Activated CD4-positive, alpha-beta T cell treated with anti-CD3 and anti-CD28 coated beads, Interleukin-2, amount 10 ng/mL, durations not matched to agents 24 days and 14 days (primary cell): ENCODE data around the gene SNAP47. TPM values are rescaled to one million over a fixed set of nuclear protein-coding genes. Genes with fewer than 3 reads are reported as not detected.
A peak's percentile ranks its signal among the peaks of the same experiment; 100 is the strongest.

Experiments
- DNase-seq: peaks from one replicate; pipeline ENCODE4 v3.0.0; 2022
- H3K27ac Mint-ChIP-seq: one replicate; pipeline ENCODE4 v1.8.0; 2022; ENCODE audit warnings: mild to moderate bottlenecking, mixed read lengths
- H3K27me3 Mint-ChIP-seq: one replicate; pipeline ENCODE4 v1.8.0; 2022; ENCODE audit warnings: mixed read lengths
- H3K36me3 Mint-ChIP-seq: one replicate; pipeline ENCODE4 v1.8.0; 2022; ENCODE audit warnings: low read depth, mild to moderate bottlenecking, mixed read lengths
- H3K4me1 Mint-ChIP-seq: one replicate; pipeline ENCODE4 v1.8.0; 2021; ENCODE audit warnings: mixed read lengths
- H3K4me3 Mint-ChIP-seq: one replicate; pipeline ENCODE4 v1.8.0; 2022; ENCODE audit warnings: mild to moderate bottlenecking, moderate library complexity, mixed read lengths
- H3K9me3 Mint-ChIP-seq: one replicate; pipeline ENCODE4 v1.8.0; 2021; ENCODE audit warnings: mixed read lengths
- intact Hi-C: fragments of 100-400 bp; cut with micrococcal nuclease; formaldehyde crosslinking; loops from one replicate; pipeline ENCODE4 v1.15.1; 2023
- total RNA-seq: library from RNA; stranded (reverse); gene quantifications from 2 replicates; pipeline ENCODE4 v1.2.3, GENCODE V29; 2022

Gene SNAP47
- total RNA-seq, 1 donor from 2014 or later: 30.9 TPM

DNA sequence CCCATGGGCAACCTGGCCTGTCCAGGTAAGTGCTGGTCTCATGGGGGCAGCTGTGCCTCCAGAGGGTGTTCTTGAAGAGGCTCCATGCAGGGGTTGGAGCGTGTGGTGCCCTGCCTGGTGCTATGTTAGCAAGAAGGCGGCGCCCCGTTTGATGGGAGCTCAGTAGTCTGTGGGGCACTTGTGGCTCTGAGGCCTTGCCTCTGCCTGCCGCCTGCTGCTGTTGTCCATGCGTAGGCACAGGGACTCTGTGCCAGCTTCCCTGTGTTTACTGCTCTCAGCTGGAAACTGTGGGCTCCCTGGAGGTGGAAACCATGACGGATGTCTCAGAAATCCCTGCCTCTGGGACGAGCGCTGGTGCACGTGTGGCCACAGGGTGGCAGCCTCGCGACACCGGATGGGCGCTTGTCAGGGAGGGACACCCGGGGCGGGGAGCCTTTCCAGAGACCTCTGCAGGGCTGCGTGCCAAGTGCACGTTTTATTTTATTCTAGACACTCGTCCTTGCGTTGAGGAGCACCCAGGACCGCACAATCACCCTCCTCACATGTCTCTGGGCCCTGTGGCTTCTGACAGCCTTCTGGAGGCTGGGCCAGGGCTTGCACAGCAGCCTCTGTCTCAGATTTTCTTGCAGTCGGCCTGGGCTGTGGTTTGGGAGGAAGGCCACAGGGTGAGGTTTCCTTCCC lies 27.1 kb downstream of the SNAP47 start:
- no peaks in the 10 kb centered on the region for H3K27me3 Mint-ChIP-seq
- intact Hi-C loops: loop anchor here (1.0 to 10.0 kb wide), 8 partner anchors 26 to 402 kb away; partner anchors contain the start of genes C1orf35, IBA57, JMJD4 and MRPL55
- peak overlapping the region; percentile 71 for H3K27ac Mint-ChIP-seq
- H3K4me1 Mint-ChIP-seq: peaks cover 81% of the 10 kb centered on the region
- peak; percentile 96 for DNase-seq
- H3K9me3 Mint-ChIP-seq: no peaks in the 10 kb centered on the region
- peaks cover 61% of the 10 kb centered on the region for H3K36me3 Mint-ChIP-seq
- peak overlapping the region; percentile 62 for H3K4me3 Mint-ChIP-seq

DNA sequence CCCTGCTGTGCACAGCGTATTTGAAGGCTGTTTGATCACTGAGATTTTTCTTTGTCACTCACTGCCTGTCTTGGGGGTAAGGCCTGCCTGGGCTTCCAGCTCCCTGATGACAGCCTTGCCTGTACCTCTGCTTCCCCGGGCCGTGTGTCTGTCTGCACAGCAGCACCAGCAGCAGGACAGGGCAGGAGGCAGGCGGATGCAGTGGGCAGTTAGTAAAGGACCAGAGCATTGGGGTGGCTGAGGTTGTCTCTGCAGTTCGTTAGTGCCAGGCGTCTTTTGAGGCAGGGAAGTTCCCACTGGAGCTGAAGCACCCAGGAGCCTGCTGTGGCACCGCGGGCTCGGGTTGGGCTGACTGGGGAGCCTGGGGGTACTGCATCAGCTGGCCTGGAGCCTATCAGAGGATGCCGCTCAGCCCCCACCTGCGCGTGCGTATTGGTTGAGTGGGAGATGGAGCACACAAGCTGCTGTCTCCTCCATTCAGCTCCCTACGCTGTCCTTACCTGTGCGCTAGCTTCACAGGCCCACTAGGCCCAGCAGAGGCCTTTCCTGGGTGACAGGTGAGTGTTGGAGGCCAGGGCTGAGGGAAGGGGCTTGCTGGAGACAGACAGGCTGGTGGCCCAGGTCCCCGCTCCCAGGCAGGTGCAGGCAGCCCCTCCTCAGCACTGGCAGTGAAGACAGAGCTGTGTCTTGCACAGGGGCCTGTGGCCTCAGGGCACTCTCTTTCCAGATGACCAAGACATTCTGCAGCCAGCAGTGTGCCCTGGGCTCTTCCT lies 28.2 kb downstream of the SNAP47 start:
- Mint-ChIP-seq H3K4me3 (peak overlapping the region; percentile 62), H3K36me3 (peaks cover 61% of the 10 kb centered on the region), H3K4me1 (peaks cover 79% of the 10 kb centered on the region), H3K27me3 (no peaks in the 10 kb centered on the region), H3K9me3 (no peaks in the 10 kb centered on the region), H3K27ac (no peak overlapping the region)
- intact Hi-C loops: loop anchor here (2.0 to 10.0 kb wide), 5 partner anchors 25 to 401 kb away; partner anchors contain the start of genes C1orf35, IBA57, JMJD4 and MRPL55
- peak; percentile 65 for DNase-seq

DNA sequence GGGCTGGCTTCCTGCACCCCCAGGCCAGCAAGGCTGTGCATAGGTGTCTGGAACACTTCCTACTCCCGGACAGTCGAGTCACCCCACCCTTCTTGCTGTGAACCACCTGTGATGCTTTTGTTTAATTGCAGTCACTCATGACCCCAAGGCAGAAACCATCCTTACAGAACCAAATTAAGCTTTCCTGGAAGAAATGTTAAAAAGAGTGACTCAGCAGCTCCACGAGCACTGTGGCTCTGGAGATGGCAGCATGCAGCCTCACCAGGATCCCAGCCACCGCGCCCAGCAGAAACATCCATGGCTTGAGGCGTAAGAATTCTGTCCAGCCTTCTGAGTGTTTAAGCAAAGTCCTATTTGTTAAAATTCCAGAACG lies 28.8 kb downstream of the SNAP47 start:
- H3K4me1 Mint-ChIP-seq: peaks cover 77% of the 10 kb centered on the region
- peak overlapping the region; percentile 40 for H3K4me3 Mint-ChIP-seq
- H3K27me3 Mint-ChIP-seq: no peaks in the 10 kb centered on the region
- intact Hi-C loops: loop anchor here (10.0 kb wide), 3 partner anchors 121 to 401 kb away; partner anchors contain the start of genes C1orf35, IBA57 and MRPL55
- peaks cover 61% of the 10 kb centered on the region for H3K36me3 Mint-ChIP-seq
- no peaks in the 10 kb centered on the region for H3K9me3 Mint-ChIP-seq
- no peak overlapping the region for H3K27ac Mint-ChIP-seq
- DNase-seq: no peak

DNA sequence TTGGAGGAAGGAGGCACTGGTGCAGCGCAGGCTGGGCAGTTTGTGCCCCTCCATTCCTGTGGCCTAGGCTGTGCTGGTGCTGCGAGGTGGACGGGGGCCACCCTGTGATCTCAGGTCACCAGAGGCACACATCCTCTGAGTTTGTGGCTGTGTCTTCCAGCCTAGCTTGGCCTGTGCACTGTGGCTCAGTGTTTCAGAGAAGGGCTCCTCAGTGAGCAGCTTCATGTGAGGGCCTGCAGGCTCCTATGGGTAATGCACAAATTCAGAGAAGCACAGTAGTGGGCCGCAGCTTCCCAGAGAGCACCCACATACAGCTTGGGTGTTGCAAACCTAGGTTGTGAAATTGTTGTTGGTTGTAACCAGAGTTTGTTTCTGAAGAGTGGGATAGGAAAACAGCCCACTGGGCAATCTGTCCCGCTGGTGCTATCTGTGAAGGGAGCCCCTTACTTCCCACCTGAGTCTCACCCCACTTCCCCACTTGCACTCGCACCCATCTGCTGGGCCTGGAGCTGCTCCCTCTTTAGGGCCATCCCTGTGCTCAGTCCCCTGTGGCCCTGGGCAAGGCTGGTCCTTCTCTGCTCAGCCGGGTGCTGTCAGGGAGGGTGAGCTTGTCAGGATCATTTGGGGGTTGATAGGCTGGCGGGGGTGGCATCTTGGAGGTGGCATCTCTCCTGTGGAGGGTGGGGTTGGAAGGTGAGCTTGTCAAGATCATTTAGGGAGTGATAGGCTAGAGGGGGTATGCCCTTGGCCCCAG lies 30.2 kb downstream of the SNAP47 start:
- Mint-ChIP-seq H3K27ac (peak overlapping the region; percentile 11), H3K27me3 (no peaks in the 10 kb centered on the region), H3K36me3 (peaks cover 47% of the 10 kb centered on the region), H3K4me3 (peak overlapping the region; percentile 61), H3K4me1 (peaks cover 68% of the 10 kb centered on the region), H3K9me3 (no peaks in the 10 kb centered on the region)
- no peak for DNase-seq
- intact Hi-C loops: loop anchor here (10.0 kb wide), 3 partner anchors 119 to 399 kb away; partner anchors contain the start of genes C1orf35, IBA57 and MRPL55

DNA sequence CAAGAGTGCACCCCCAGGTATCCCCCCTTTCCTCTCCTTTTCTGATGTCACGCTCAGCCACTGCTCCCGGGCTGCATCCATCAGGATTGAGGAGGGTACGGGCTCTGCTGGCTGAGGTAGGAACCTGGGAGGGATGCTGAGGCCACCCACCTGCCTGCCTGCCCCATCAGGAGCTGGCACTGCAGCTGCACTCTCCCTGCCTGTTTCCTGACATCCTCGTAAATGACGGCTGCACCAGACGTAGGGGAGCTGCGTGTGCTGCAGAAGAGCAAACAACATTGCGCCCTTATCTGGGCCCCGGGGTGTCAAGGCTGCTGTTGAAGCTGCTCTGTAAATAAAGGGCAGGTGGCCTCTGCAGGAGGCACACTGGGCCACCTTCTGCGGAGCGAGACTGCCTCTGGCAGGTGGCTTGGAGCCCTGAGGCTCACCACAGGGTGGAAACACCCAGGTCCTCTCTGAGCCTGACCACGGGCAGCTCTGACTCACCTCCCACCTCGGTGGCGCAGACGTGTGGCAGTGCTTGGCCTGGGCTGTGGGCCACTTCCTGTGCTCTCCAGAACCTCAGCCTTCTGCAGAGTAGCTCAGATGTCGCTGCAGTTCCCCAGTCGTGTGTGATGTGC lies 30.9 kb downstream of the SNAP47 start:
- Mint-ChIP-seq H3K4me1 (peaks cover 64% of the 10 kb centered on the region), H3K9me3 (no peaks in the 10 kb centered on the region), H3K27me3 (no peaks in the 10 kb centered on the region), H3K27ac (peak overlapping the region; percentile 68), H3K4me3 (peak overlapping the region; percentile 61), H3K36me3 (peaks cover 41% of the 10 kb centered on the region)
- DNase-seq: peak; percentile 94
- intact Hi-C loops: loop anchor here (10.0 kb wide), 3 partner anchors 119 to 399 kb away; partner anchors contain the start of genes C1orf35, IBA57 and MRPL55

DNA sequence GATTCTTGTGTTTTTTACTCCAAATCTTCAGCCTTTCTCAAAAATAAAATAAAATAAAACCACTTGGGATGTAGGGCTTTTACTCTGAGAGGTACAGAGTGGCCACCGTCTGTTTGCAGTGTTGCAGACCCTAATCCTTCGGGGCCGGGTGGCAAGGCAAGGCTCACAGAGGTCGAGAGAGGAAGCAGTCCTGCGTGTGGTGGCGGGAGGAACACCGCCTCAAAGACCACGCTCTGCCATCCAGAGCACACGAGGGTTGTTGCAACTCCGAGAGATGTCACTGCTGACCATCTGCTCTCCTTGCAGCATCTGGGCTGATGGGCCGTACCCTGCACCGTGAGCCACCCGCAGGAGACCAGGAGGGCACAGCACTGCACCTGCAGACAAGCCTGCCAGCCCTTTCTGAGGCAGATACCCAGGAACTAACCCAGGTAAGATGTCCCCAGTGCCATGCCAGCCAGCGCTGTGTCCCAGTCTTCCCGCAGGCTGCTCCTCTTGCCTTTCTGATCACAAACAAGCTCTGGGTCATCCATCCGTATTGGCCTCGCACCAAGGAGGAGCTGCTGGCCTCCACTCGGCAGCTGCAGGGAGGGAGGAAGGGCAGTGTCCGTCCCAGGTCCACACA lies 31.5 kb downstream of the SNAP47 start:
- H3K36me3 Mint-ChIP-seq: peaks cover 35% of the 10 kb centered on the region
- H3K27me3 Mint-ChIP-seq: no peaks in the 10 kb centered on the region
- intact Hi-C loops: loop anchor here (10.0 kb wide), 3 partner anchors 118 to 398 kb away; partner anchors contain the start of genes C1orf35, IBA57 and MRPL55
- DNase-seq: no peak
- peak overlapping the region; percentile 68 for H3K27ac Mint-ChIP-seq
- H3K4me1 Mint-ChIP-seq: peaks cover 59% of the 10 kb centered on the region
- no peaks in the 10 kb centered on the region for H3K9me3 Mint-ChIP-seq
- peak overlapping the region; percentile 61 for H3K4me3 Mint-ChIP-seq

DNA sequence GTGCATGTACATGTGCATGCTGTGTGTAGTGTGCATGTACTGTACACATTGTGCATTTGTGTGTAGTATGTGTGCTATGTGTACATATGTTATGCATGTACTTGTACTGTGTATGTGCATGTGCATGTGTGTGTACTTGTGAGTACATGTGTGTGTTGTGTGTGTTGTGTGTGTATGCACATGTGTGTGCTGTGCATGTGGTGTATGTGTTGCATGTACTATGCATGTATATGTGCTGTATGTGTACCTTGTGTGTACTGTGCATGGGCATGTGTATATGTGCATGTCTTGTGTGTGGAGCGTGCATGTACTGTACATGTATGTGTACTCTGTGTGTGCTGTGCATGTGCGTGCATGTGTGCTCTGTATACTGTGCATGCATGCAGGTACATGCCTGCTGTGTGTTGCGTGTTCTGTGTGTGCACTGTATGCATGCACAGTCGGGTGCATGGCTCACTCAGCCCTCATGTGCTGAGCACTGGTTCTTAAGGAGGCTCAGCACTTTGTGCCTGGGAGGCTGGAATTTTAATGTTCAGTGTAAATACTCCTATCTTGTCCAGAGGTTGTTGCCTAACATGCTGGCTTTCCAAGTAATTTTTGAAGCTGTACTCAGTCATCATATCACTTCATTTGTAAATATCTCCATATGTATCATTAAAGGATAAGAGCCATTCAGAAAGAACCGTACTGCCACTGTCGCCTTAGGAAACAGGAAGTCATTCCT lies 32.3 kb downstream of the SNAP47 start:
- intact Hi-C loops: loop anchor here (10.0 kb wide), 3 partner anchors 117 to 397 kb away; partner anchors contain the start of genes C1orf35, IBA57 and MRPL55
- no peak for DNase-seq
- Mint-ChIP-seq H3K9me3 (no peaks in the 10 kb centered on the region), H3K4me3 (peak overlapping the region; percentile 57), H3K27me3 (no peaks in the 10 kb centered on the region), H3K4me1 (peaks cover 57% of the 10 kb centered on the region), H3K36me3 (peaks cover 36% of the 10 kb centered on the region), H3K27ac (peak overlapping the region; percentile 48)

DNA sequence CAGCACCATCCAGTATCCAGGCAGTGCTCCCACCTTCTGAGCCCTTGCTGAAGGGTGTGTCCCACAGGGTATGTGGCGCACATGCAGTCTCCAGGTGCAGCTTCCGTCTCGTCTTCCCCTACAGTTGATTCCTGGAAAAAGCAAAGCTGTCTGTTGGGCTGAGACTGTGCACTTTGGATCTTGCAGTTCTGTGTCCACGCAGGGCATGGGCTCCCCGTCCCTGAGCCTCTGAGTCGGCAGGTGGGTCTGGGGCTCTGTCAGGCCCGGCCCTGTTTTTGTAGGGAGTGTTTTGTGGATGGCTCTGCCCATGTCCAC lies 32.8 kb downstream of the SNAP47 start:
- no peaks in the 10 kb centered on the region for H3K9me3 Mint-ChIP-seq
- no peak overlapping the region for H3K27ac Mint-ChIP-seq
- no peaks in the 10 kb centered on the region for H3K27me3 Mint-ChIP-seq
- intact Hi-C loops: loop anchor here (10.0 kb wide), 3 partner anchors 117 to 397 kb away; partner anchors contain the start of genes C1orf35, IBA57 and MRPL55
- peaks cover 35% of the 10 kb centered on the region for H3K36me3 Mint-ChIP-seq
- H3K4me1 Mint-ChIP-seq: peaks cover 57% of the 10 kb centered on the region
- DNase-seq: no peak
- H3K4me3 Mint-ChIP-seq: no peak overlapping the region

DNA sequence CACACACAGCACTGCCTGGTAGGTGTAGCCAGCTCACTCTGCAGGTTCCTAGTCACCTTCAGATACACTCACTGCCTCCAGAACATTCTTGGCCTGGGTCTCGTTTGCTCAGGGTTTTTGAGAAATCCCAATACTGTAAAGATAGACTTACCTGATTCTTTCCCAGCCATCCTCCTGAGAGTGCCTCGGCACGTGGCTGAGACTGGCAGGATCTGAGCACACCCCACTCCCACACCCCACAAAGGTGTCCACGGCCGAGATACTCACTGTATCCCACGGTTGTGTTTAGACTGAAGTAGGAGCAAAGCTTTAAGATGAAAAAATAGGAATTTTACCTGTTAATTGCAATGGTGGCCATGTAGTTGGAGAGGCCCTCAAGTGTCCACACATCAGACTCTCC lies 33.4 kb downstream of the SNAP47 start:
- no peaks in the 10 kb centered on the region for H3K9me3 Mint-ChIP-seq
- intact Hi-C loops: loop anchor here (10.0 kb wide), 3 partner anchors 116 to 396 kb away; partner anchors contain the start of genes C1orf35, IBA57 and MRPL55
- H3K27me3 Mint-ChIP-seq: no peaks in the 10 kb centered on the region
- no peak for DNase-seq
- H3K4me1 Mint-ChIP-seq: peaks cover 55% of the 10 kb centered on the region
- no peak overlapping the region for H3K27ac Mint-ChIP-seq
- H3K4me3 Mint-ChIP-seq: no peak overlapping the region
- H3K36me3 Mint-ChIP-seq: peaks cover 35% of the 10 kb centered on the region

DNA sequence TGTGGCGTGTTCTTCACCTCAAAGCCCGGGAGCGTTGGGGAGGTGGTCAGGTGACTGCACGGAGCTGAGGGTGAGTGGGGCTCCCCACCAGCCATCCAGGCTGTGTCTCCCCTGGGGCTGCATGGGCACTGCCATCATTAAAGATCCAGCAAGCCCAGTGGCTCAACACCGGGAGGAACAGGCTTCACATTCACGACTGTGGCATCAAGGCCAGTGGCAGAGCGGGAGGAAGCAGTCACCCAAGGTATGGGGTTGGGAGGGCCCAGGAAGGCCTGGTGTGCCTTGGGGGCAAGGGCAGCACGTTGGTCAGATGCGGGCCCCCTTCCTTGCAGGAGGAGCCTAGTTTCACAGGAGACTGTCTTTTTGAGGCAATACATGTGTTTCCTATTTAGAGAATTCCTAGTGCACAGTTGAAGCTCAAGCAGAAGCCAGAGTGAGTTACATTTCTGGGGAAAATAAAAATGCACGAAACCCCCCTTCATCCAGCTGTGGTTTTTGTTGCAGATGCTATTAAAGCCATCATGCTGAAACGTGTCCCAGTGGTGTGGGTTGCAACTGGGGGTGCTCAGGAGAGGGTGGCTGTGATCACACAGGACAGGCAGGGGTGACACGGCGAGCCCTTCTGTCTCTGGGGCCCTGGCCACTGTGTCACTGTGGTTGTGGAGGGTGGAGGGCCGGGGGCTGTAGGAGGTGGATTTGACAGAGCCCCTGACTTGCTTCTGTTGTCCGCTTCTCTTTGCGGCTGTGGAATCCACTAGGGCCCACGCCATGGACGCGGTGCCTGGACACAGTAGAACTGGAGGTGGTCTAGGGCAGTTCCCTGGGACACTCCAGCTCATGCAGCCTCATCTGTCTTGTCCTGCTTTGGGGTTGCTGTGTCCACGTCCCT lies 34.1 kb downstream of the SNAP47 start:
- peaks cover 35% of the 10 kb centered on the region for H3K36me3 Mint-ChIP-seq
- H3K27me3 Mint-ChIP-seq: no peaks in the 10 kb centered on the region
- peaks cover 55% of the 10 kb centered on the region for H3K4me1 Mint-ChIP-seq
- no peak overlapping the region for H3K4me3 Mint-ChIP-seq
- H3K9me3 Mint-ChIP-seq: no peaks in the 10 kb centered on the region
- no peak overlapping the region for H3K27ac Mint-ChIP-seq
- intact Hi-C loops: loop anchor here (10.0 kb wide), 3 partner anchors 116 to 396 kb away; partner anchors contain the start of genes C1orf35, IBA57 and MRPL55
- no peak for DNase-seq

DNA sequence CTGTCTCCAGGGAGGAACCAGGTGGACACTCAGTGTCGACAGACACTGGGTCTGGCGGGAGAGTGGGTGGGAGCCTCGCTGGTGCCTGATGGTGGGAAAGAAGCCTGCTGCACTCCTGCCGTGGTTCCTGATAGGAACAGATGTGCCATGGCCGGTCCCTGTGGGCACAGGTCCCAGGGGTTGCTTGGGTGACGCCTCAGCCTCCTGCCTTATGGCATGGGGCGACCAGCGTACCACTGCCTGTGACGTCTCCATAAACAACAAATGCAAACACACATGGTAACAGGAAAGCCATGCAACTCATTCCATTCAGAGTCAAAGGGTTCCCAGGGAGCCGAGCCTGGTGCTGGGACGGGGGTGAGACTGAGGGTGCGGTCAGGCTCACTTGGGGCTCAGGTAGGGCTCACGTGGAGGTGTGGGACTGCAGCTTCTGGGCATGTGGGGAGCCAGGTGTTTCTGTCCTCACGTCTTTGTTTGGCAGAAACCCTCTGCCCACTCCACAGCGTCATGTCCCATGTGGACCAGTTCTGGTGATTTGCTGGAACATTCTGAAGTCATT lies 34.8 kb downstream of the SNAP47 start:
- DNase-seq: no peak
- intact Hi-C loops: loop anchor here (10.0 kb wide), 3 partner anchors 115 to 395 kb away; partner anchors contain the start of genes C1orf35, IBA57 and MRPL55
- Mint-ChIP-seq H3K36me3 (peaks cover 36% of the 10 kb centered on the region), H3K4me3 (no peak overlapping the region), H3K4me1 (peaks cover 53% of the 10 kb centered on the region), H3K27me3 (no peaks in the 10 kb centered on the region), H3K9me3 (no peaks in the 10 kb centered on the region), H3K27ac (no peak overlapping the region)
